ENCODE data around the gene CLRN1. TPM values are rescaled to one million over a fixed set of nuclear protein-coding genes. Genes with fewer than 3 reads are reported as not detected.

The CLRN1 gene
- total RNA-seq, 2 experiments from 2014 or later, result not detected

Other genes with a start within 250 kb of the CLRN1 start
- 10 to 100 TPM; 34.7 to 54.2 TPM for gene SIAH2, start 209.6 kb downstream of the CLRN1 start, total RNA-seq
- not detected for gene MINDY4B, start 67.3 kb downstream of the CLRN1 start, total RNA-seq
- 1 to 10 TPM; 2.2 to 3.2 TPM for gene MED12L, start 112.9 kb upstream of the CLRN1 start, total RNA-seq
- gene GPR171, start 230.5 kb upstream of the CLRN1 start, total RNA-seq, result 100 to 1,000 TPM; 153 to 218 TPM

Measured in activated CD8-positive, alpha-beta memory T cell treated with anti-CD3 and anti-CD28 coated beads, Interleukin-2, amount 10 ng/mL, durations not matched to agents 7 days and 5 days (primary cell).